MM.1S (cell line): ENCODE data around the gene PRICKLE3.
A peak's percentile ranks its signal among the peaks of the same experiment; 100 is the strongest.

Source experiments
- DNase-seq: peaks from one replicate; pipeline ENCODE4 v3.0.0-alpha.2; 2015
- H2AFZ ChIP-seq: fragments of 300-600 bp; sonication (generic); 2 replicates; pipeline ENCODE4 v1.6.0; 2016; ENCODE audit warnings: antibody characterized with exemption, low read length
- H3F3A ChIP-seq: fragments of 300-600 bp; sonication (generic); 2 replicates; pipeline ENCODE4 v1.6.1; 2016; ENCODE audit warnings: mild to moderate bottlenecking, antibody characterized with exemption, low read length, moderate library complexity, mixed read lengths; ENCODE audit not compliant: insufficient read depth
- H3K27ac ChIP-seq: fragments of 300-600 bp; sonication (generic); 2 replicates; pipeline ENCODE4 v1.5.1; 2016; ENCODE audit warnings: mild to moderate bottlenecking, low read length
- H3K27me3 ChIP-seq: fragments of 300-600 bp; sonication (generic); replicated peaks from 2 replicates; pipeline ENCODE4 v1.6.0; 2016; ENCODE audit warnings: low read length; ENCODE audit not compliant: insufficient read depth
- H3K36me3 ChIP-seq: fragments of 300-600 bp; sonication (generic); replicated peaks from 2 replicates; pipeline ENCODE4 v1.6.1; 2016; ENCODE audit warnings: mild to moderate bottlenecking, low read length, mixed read lengths; ENCODE audit not compliant: insufficient read depth
- H3K4me1 ChIP-seq: fragments of 300-600 bp; sonication (generic); 2 replicates; pipeline ENCODE4 v1.6.1; 2016; ENCODE audit warnings: low read length, mixed read lengths
- H3K4me2 ChIP-seq: fragments of 300-600 bp; sonication (generic); 2 replicates; pipeline ENCODE4 v1.6.0; 2016; ENCODE audit warnings: low read depth, low read length
- H3K4me3 ChIP-seq: fragments of 300-600 bp; sonication (generic); 2 replicates; pipeline ENCODE4 v1.5.1; 2016; ENCODE audit warnings: low read length, mixed read lengths
- H3K79me2 ChIP-seq: fragments of 300-600 bp; sonication (generic); 2 replicates; pipeline ENCODE4 v1.6.1; 2016; ENCODE audit warnings: mixed run types, low read length, mixed read lengths
- H3K9ac ChIP-seq: fragments of 300-600 bp; sonication (generic); 2 replicates; pipeline ENCODE4 v1.6.1; 2016; ENCODE audit warnings: low read length, mixed read lengths
- H3K9me2 ChIP-seq: fragments of 300-600 bp; sonication (generic); replicated peaks from 2 replicates; pipeline ENCODE4 v1.6.1; 2016; ENCODE audit warnings: mild to moderate bottlenecking, low read length, mixed read lengths; ENCODE audit not compliant: insufficient read depth
- H3K9me3 ChIP-seq: fragments of 300-600 bp; sonication (generic); replicated peaks from 2 replicates; pipeline ENCODE4 v1.6.1; 2016; ENCODE audit warnings: mild to moderate bottlenecking, low read length, mixed read lengths; ENCODE audit not compliant: insufficient read depth
- H4K20me1 ChIP-seq: fragments of 300-600 bp; sonication (generic); 2 replicates; pipeline ENCODE4 v1.6.1; 2016; ENCODE audit warnings: mild to moderate bottlenecking, low read length, moderate library complexity, mixed read lengths; ENCODE audit not compliant: insufficient read depth
- EZH2 ChIP-seq: fragments of 300-600 bp; sonication (generic); optimal IDR thresholded peaks from 2 replicates; pipeline ENCODE3; 2017; ENCODE audit warnings: low read depth, mild to moderate bottlenecking, antibody characterized with exemption, low read length, mixed read lengths
- EZH2phosphoT487 ChIP-seq: fragments of 300-600 bp; sonication (generic); IDR thresholded peaks from 2 replicates; pipeline ENCODE4 v1.6.1; 2018; ENCODE audit warnings: antibody characterized with exemption, low read length
- TF ChIP-seq, protein P1 (sequence below): fragments of 300-600 bp; sonication (generic); IDR thresholded peaks from 2 replicates; pipeline ENCODE4 v1.5.1; 2016; ENCODE audit warnings: antibody characterized with exemption, low read length, mixed read lengths

The PRICKLE3 gene, protein sequence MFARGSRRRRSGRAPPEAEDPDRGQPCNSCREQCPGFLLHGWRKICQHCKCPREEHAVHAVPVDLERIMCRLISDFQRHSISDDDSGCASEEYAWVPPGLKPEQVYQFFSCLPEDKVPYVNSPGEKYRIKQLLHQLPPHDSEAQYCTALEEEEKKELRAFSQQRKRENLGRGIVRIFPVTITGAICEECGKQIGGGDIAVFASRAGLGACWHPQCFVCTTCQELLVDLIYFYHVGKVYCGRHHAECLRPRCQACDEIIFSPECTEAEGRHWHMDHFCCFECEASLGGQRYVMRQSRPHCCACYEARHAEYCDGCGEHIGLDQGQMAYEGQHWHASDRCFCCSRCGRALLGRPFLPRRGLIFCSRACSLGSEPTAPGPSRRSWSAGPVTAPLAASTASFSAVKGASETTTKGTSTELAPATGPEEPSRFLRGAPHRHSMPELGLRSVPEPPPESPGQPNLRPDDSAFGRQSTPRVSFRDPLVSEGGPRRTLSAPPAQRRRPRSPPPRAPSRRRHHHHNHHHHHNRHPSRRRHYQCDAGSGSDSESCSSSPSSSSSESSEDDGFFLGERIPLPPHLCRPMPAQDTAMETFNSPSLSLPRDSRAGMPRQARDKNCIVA

DNA sequence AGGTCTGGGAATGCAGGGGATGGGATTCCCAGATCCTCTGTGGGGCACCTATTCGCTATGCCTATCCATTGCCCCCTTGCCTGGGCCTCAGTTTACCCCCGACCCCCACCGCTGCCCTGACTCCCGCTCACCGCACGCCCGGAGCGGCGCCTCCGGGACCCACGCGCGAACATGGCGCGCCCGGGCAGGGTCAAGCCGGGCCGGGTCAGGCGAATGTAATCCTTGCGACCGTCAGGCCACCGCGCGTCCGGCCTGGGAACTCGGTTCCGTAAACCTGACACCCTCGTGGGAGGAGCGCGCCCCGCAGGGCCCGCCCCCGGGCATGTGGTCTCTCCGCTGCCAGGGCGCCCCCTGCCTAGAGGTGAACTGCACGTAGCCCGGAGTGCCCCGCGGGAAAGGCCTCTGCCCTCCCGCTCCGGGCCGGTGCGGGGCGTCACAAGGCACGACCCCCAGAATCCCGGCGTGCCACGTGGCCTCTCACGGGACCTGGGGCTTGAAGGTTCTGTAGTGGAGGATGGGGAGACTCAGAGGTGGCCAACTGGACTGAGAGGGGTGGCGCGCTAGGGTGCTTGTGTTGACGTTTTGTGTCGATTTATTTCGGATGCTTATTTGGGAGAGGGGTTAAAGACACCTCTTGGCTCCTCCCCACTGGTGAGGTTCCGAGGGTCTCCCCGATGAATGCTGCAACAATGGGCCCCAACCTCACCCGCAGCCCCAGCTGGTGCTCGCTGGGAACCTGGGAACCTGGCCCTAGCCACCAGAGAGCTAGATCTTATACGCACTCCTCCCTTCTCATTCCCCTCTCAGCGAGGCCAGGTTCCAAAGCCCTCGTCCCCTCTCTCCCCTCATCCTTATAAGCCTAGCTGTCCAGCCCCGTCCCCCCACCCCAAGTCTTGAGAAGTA lies at the start of gene PRICKLE3:
Gene PRICKLE3 (minus strand): TSS at position 249 of the 903 bp plus-strand sequence. CDS start 76 bp downstream, at position 173.
- Histone ChIP-seq H3K4me3 (peak within 1 kb of the TSS; percentile 74), H3K9ac (peak within 1 kb of the TSS; percentile 77), H3K9me2 (no peaks in the 10 kb centered on the region), H3K9me3 (no peaks in the 10 kb centered on the region), H3K27me3 (no peaks in the 10 kb centered on the region), H3K4me2 (peak within 1 kb of the TSS; percentile 76), H3F3A (no peaks in the 10 kb centered on the region), H2AFZ (peak within 1 kb of the TSS; percentile 72), H4K20me1 (no peaks in the 10 kb centered on the region), H3K36me3 (no peaks in the 10 kb centered on the region), H3K27ac (no peak within 1 kb of the TSS), H3K4me1 (no peaks in the 10 kb centered on the region), H3K79me2 (peaks cover 4% of the 10 kb centered on the region; the same call in 1 of the 2 replicates)
- peak; percentile 73 for DNase-seq
- TF ChIP-seq EZH2 = no peak
- TF ChIP-seq, protein P1, sequence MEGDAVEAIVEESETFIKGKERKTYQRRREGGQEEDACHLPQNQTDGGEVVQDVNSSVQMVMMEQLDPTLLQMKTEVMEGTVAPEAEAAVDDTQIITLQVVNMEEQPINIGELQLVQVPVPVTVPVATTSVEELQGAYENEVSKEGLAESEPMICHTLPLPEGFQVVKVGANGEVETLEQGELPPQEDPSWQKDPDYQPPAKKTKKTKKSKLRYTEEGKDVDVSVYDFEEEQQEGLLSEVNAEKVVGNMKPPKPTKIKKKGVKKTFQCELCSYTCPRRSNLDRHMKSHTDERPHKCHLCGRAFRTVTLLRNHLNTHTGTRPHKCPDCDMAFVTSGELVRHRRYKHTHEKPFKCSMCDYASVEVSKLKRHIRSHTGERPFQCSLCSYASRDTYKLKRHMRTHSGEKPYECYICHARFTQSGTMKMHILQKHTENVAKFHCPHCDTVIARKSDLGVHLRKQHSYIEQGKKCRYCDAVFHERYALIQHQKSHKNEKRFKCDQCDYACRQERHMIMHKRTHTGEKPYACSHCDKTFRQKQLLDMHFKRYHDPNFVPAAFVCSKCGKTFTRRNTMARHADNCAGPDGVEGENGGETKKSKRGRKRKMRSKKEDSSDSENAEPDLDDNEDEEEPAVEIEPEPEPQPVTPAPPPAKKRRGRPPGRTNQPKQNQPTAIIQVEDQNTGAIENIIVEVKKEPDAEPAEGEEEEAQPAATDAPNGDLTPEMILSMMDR = peak; percentile 44

DNA sequence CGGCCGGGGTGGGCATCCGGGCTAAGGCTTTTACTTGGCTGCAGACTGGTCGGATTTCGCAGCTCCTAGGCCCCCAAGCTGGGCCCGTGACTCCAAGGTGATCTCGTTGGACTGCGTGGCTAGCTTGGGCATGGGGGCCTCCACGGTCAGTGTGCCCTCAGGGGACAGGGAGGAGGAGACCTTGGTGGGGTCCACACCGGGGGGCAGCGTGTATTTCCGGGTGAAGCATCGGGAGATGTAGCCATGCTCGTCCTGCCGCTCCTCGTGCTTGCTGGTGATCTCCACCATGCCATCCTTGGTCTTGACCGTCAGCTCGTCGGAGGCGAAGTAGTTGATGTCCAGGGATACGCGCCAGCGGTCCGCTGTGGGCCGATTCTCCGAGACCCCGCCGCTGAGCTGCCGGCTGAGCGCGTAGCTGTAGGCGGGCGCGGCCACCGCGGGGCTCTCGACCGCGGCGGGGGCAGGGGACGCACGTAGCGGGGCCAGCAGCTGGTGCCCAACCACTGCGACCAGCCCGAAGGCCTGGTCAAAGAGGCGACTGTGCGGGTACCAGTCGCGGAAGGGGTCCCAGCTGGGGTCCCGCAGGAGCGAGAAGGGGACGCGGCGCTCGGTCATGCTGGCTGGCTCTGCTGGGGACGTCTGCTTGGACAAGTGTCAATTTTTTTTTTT lies 47.8 kb upstream of the PRICKLE3 start:
- Histone ChIP-seq H3K79me2 (no peaks in the 10 kb centered on the region), H3K4me1 (no peaks in the 10 kb centered on the region), H3F3A (no peaks in the 10 kb centered on the region), H3K36me3 (no peaks in the 10 kb centered on the region), H3K9ac (no peak overlapping the region), H3K27me3 (no peaks in the 10 kb centered on the region), H3K27ac (no peak overlapping the region), H3K4me2 (no peak overlapping the region), H4K20me1 (no peaks in the 10 kb centered on the region), H2AFZ (no peak overlapping the region), H3K4me3 (no peak overlapping the region), H3K9me3 (no peaks in the 10 kb centered on the region), H3K9me2 (no peaks in the 10 kb centered on the region)
- TF ChIP-seq EZH2 (no peak), EZH2phosphoT487 (no peak)
- TF ChIP-seq, protein P1 = no peak
- DNase-seq = no peak

DNA sequence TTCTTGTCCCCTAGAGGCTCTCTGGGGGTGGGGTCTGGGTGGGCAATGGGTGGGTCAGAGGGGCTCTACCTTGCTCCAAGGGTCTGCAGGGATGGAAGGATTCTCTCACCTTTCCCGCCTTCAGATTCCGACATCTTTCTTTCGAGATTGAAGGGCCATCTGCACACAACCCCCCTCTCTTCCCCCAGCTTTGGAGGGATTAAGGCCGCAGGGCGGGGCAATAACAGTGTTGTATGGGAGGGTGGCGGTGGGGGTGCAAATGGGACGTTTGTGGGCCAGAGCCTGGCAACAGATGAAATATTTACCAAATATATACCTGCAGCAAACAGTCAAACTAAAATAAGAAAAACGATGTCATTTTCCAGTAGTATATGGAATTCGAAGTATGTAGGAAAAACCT lies 47.0 kb upstream of the PRICKLE3 start, which contains the start of gene CACNA1F:
Gene CACNA1F (minus strand): TSS at position 165 of the 400 bp plus-strand sequence. CDS start 31 bp downstream, at position 134.
- H3K79me2 ChIP-seq = no peaks in the 10 kb centered on the region
- no peaks in the 10 kb centered on the region for H3K4me1 ChIP-seq
- H3K27ac ChIP-seq = no peak within 1 kb of the TSS
- no peak for DNase-seq
- no peak within 1 kb of the TSS for H3K4me2 ChIP-seq
- no peaks in the 10 kb centered on the region for H3K27me3 ChIP-seq
- H3K9me3 ChIP-seq = no peaks in the 10 kb centered on the region
- H3K9ac ChIP-seq = no peak within 1 kb of the TSS
- no peaks in the 10 kb centered on the region for H4K20me1 ChIP-seq
- no peak within 1 kb of the TSS for H3K4me3 ChIP-seq
- H2AFZ ChIP-seq = no peak within 1 kb of the TSS
- TF ChIP-seq EZH2 (no peak), EZH2phosphoT487 (no peak)
- TF ChIP-seq, protein P1 = no peak
- H3K9me2 ChIP-seq = no peaks in the 10 kb centered on the region
- no peaks in the 10 kb centered on the region for H3F3A ChIP-seq
- no peaks in the 10 kb centered on the region for H3K36me3 ChIP-seq
